Spleen (tissue), 11 donors: ENCODE results near the gene POLD3. TPM values are rescaled to one million over a fixed set of nuclear protein-coding genes. Genes with fewer than 3 reads are reported as not detected.

Source experiments
- DNase-seq: peaks from one replicate; pipeline ENCODE4 v3.0.0-alpha.2; 2020
- H3K27ac ChIP-seq, 8 donors: fragments of 200-600 bp; sonication (generic) in 7 of 8; 1 replicate in 4 of 8; 2 replicates in 4 of 8; pipeline versions ENCODE4 v1.5.0 to v1.8.0; 2016 to 2021; ENCODE audit warnings: inconsistent platforms in 4 of 8, mild to moderate bottlenecking in 4 of 8, moderate library complexity in 1 of 8
- H3K27me3 ChIP-seq, 7 donors: fragments of 200-600 bp; sonication (generic) in 6 of 7; replicated peaks in 1 of 7; 1 replicate in 4 of 7; 2 replicates in 3 of 7; pipeline versions ENCODE4 v1.5.0 to v1.8.0; 2016 to 2021; ENCODE audit warnings: inconsistent platforms in 3 of 7, mild to moderate bottlenecking in 1 of 7
- H3K36me3 ChIP-seq, 6 donors: fragments of 200-600 bp; sonication (generic) in 5 of 6; 1 replicate in 4 of 6; 2 replicates in 2 of 6; pipeline versions ENCODE4 v1.5.0 to v1.8.0; 2016 to 2021; ENCODE audit warnings: inconsistent platforms in 2 of 6
- H3K4me1 ChIP-seq, 6 donors: fragments of 200-600 bp; sonication (generic) in 5 of 6; 1 replicate in 3 of 6; 2 replicates in 3 of 6; pipeline versions ENCODE4 v1.5.0 to v1.8.0; 2016 to 2021; ENCODE audit warnings: inconsistent platforms in 3 of 6
- H3K4me3 ChIP-seq, 8 donors: fragments of 200-600 bp; sonication (generic) in 7 of 8; 1 replicate in 4 of 8; 2 replicates in 4 of 8; pipeline versions ENCODE4 v1.5.0 to v1.8.0; 2016 to 2021; ENCODE audit warnings: inconsistent platforms in 4 of 8, mild to moderate bottlenecking in 4 of 8, moderate library complexity in 2 of 8
- H3K9me3 ChIP-seq, 8 donors: fragments of 200-600 bp; sonication (generic) in 7 of 8; 1 replicate in 4 of 8; 2 replicates in 4 of 8; pipeline versions ENCODE4 v1.5.0 to v1.8.0; 2016 to 2021; ENCODE audit warnings: inconsistent platforms in 4 of 8
- CTCF ChIP-seq, 11 experiments: fragments of 200-600 bp in 7 of 11; fragments of 450-650 bp in 4 of 11; sonication (generic) in 4 of 11; IDR thresholded peaks in 8 of 11; conservative IDR thresholded peaks in 3 of 11; 1 replicate in 7 of 11; 2 replicates in 4 of 11; pipeline versions ENCODE4 v1.4.0 to v1.8.0; 2016 to 2021; ENCODE audit warnings: antibody characterized with exemption in 11 of 11, inconsistent platforms in 4 of 11, mild to moderate bottlenecking in 1 of 11
- POLR2A ChIP-seq, 3 donors: fragments of 450-650 bp; IDR thresholded peaks; one replicate each; pipeline ENCODE4 v1.5.1; 2017; ENCODE audit warnings: antibody characterized with exemption in 3 of 3, mild to moderate bottlenecking in 1 of 3
- POLR2AphosphoS5 ChIP-seq, 3 donors: sonication (generic); formaldehyde crosslinking; IDR thresholded peaks; one replicate each; pipeline ENCODE4 v1.5.1; 2017; ENCODE audit warnings: antibody characterized with exemption in 3 of 3
- WGBS, 5 donors: extraction: QIAGEN DNeasy Blood & Tissue Kit in 3 of 5; methylation state at CpG; one replicate each; pipeline versions ENCODE4 v1.1.5 to v1.1.7; 2013 to 2018; 5-methylcytosine and 5-hydroxymethylcytosine counted together
- intact Hi-C: fragments of 100-400 bp; cut with DNase I; formaldehyde crosslinking; loops from one replicate; pipeline ENCODE4 v1.15.0; 2023; ENCODE audit warnings: low total_unique reads
- polyA plus RNA-seq, 3 donors: library from polyadenylated mRNA; stranded (reverse); fragments of 200-250 nt; gene quantifications; one replicate each; pipeline ENCODE4 v1.2.1, GENCODE V29; 2013
- total RNA-seq, 7 donors: library from RNA; depleted of rRNA in 3 of 7; stranded (reverse); fragments of >200 nt in 3 of 7; fragmentation: NEBNext Ultra II Directional in 4 of 7; extraction: Animal tissue kit (Norgen Biotek cat#: 25700) in 4 of 7; gene quantifications; one replicate each; pipeline versions ENCODE4 v1.1.0 to v1.2.1, GENCODE V29; 2016 to 2021
- donor health status: healthy with polysubstance abuse.
- donor health status: DM: no; HTN: no; CAD: no; lungs with moderate emphysema.
- donor health status: DM: no; HTN: no; CAD: no.
- donor health status: Bipolar disorder and iron deficiency.
- donor health status: healthy.
- donor health status: DM: no; HTN: no; CAD: no.
- donor health status: DM: yes; HTN: yes; CAD: no.

POLD3 gene
- total and polyA plus RNA-seq, 10 donors = 5.0 to 23.1 (median 16.6) TPM

DNA sequence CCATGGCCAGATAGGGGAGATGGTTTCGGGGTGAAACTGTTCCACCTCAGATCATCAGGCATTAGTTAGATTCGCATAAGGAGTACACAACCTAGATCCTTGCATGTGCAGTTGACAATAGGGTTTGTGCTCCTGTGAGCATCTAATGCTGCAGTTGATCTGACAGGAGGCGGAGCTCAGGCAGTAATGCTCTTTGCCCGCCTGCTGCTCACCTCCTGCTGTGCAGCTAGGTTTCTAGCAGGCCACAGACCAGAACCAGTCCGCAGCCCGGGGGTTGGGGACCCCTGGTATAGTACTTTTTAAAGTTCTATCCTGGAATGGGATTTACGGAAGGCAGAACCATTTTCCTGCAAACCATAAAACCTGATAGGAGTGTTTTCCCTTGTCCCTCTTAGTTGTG, 54.6 kb downstream of the POLD3 start:
- Histone ChIP-seq H3K4me1 (no peaks in the 10 kb centered on the region), H3K36me3 (peaks cover 0 to 92% (median 3%) of the 10 kb centered on the region in 6 donors), H3K4me3 (no peak overlapping the region), H3K9me3 (no peaks in the 10 kb centered on the region), H3K27ac (no peak overlapping the region), H3K27me3 (no peaks in the 10 kb centered on the region)
- intact Hi-C loops = no loop called here
- no peak for TF ChIP-seq POLR2A (IDR thresholded peaks at IDR 0.05)
- TF ChIP-seq CTCF (IDR thresholded peaks at IDR 0.05 in 8 of 11, conservative IDR thresholded peaks at IDR 0.05 in 3 of 11) = no peak
- TF ChIP-seq POLR2AphosphoS5 (IDR thresholded peaks at IDR 0.05) = no peak
- peak; percentile 63 for DNase-seq
- WGBS, 5 donors = 94 to 98% (median 96%) methylated on average over 7 of the region's 7 CpGs

DNA sequence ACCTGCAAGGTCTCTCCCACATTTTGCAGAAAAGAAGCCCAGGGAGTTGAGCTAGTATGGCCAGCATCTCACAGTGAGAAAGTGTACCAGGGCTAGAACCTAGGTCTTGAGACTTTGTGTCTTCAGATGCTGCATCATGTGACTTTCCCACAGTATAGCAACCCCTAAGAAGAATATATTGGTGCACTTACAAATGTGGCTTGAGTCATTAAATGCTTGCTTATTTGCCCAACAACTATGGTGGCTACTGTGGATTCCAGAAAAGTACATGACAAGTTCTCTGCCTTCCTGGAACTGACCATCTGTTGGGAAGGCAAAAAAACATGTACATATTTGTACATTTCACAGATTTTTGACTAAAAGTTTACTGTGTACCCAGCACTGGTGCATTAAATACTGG, 55.0 kb downstream of the POLD3 start:
- H3K27ac ChIP-seq = no peak overlapping the region
- H3K4me1 ChIP-seq = no peaks in the 10 kb centered on the region
- intact Hi-C loops = no loop called here
- TF ChIP-seq POLR2AphosphoS5 (IDR thresholded peaks at IDR 0.05) = no peak
- TF ChIP-seq POLR2A (IDR thresholded peaks at IDR 0.05) = no peak
- TF ChIP-seq CTCF (IDR thresholded peaks at IDR 0.05 in 8 of 11, conservative IDR thresholded peaks at IDR 0.05 in 3 of 11) = no peak
- no peaks in the 10 kb centered on the region for H3K9me3 ChIP-seq
- no peaks in the 10 kb centered on the region for H3K27me3 ChIP-seq
- no peak for DNase-seq
- no peak overlapping the region for H3K4me3 ChIP-seq
- peaks cover 0 to 92% (median under 1%) of the 10 kb centered on the region in 6 donors for H3K36me3 ChIP-seq

- no peak for TF ChIP-seq POLR2AphosphoS5 (IDR thresholded peaks at IDR 0.05)
- no peak for TF ChIP-seq CTCF (IDR thresholded peaks at IDR 0.05 in 8 of 11, conservative IDR thresholded peaks at IDR 0.05 in 3 of 11)
- TF ChIP-seq POLR2A (IDR thresholded peaks at IDR 0.05) = no peak
- Histone ChIP-seq H3K9me3 (no peaks in the 10 kb centered on the region), H3K4me1 (no peaks in the 10 kb centered on the region), H3K36me3 (peaks cover 0 to 92% (median 0%) of the 10 kb centered on the region in 6 donors), H3K27me3 (no peaks in the 10 kb centered on the region), H3K4me3 (no peak overlapping the region), H3K27ac (no peak overlapping the region)
- no peak for DNase-seq
- intact Hi-C loops = no loop called here
- WGBS, 5 donors = 95 to 100% (median 97%) methylated on average over 3 of the region's 3 CpGs
Observed at GRCh38 chr11:74647831-74648230, 55.4 kb downstream of the POLD3 start.

- H3K27ac ChIP-seq = no peak overlapping the region
- H3K4me1 ChIP-seq = no peaks in the 10 kb centered on the region
- H3K27me3 ChIP-seq = no peaks in the 10 kb centered on the region
- TF ChIP-seq CTCF (IDR thresholded peaks at IDR 0.05 in 8 of 11, conservative IDR thresholded peaks at IDR 0.05 in 3 of 11) (no peak), POLR2A (IDR thresholded peaks at IDR 0.05) (no peak), POLR2AphosphoS5 (IDR thresholded peaks at IDR 0.05) (no peak)
- DNase-seq = no peak
- H3K9me3 ChIP-seq = no peaks in the 10 kb centered on the region
- H3K4me3 ChIP-seq = no peak overlapping the region
- intact Hi-C loops = no loop called here
- peaks cover 0 to 91% (median 0%) of the 10 kb centered on the region in 6 donors for H3K36me3 ChIP-seq
- 91 to 98% (median 95%) methylated on average over 4 of the region's 4 CpGs for WGBS, 5 donors
Observed at GRCh38 chr11:74648894-74649293, 56.5 kb downstream of the POLD3 start.
